Measurements from ENCODE around the gene SLCO4A1. TPM values are rescaled to one million over a fixed set of nuclear protein-coding genes. Genes with fewer than 3 reads are reported as not detected.
A peak's percentile ranks its signal among the peaks of the same experiment; 100 is the strongest.

SLCO4A1 gene
- total and polyA plus RNA-seq, 12 donors: 0.39 to 27.0 (median 4.9) TPM

- Histone ChIP-seq H3K4me3 (peak overlapping the region in 1 of 4 donors; percentile 59), H3K36me3 (replicated peaks in 1 of 2) (no peaks in the 10 kb centered on the region), H3K9me3 (replicated peaks in 1 of 3) (no peaks in the 10 kb centered on the region), H3K27me3 (peaks cover 5% of the 10 kb centered on the region), H3K27ac (peak overlapping the region in 1 of 5 donors; percentile 83), H3K4me1 (replicated peaks in 1 of 2) (peaks cover 16 to 40% of the 10 kb centered on the region in 2 donors)
- 84 to 94% (median 92%) methylated on average over 13 to 23 of the region's 23 CpGs for WGBS, 4 donors
- TF ChIP-seq CTCF (IDR thresholded peaks at IDR 0.05): no peak
- TF ChIP-seq POLR2A (IDR thresholded peaks at IDR 0.05): no peak
- intact Hi-C loops (cut with DNase I): no loop called here
- DNase-seq: no peak
Measured at GRCh38 chr20:62644044-62644795, 1.9 kb downstream of the SLCO4A1 start.

- 75 to 92% (median 83%) methylated on average over 4 to 12 of the region's 12 CpGs for WGBS, 4 donors
- no peak overlapping the region for H3K4me3 ChIP-seq
- no peak overlapping the region for H3K27ac ChIP-seq
- peaks cover 5% of the 10 kb centered on the region for H3K27me3 ChIP-seq
- TF ChIP-seq POLR2A (IDR thresholded peaks at IDR 0.05) (no peak), CTCF (IDR thresholded peaks at IDR 0.05) (no peak)
- no peaks in the 10 kb centered on the region for H3K36me3 ChIP-seq (replicated peaks in 1 of 2)
- no peak for DNase-seq
- H3K9me3 ChIP-seq (replicated peaks in 1 of 3): no peaks in the 10 kb centered on the region
- peaks cover 16 to 40% of the 10 kb centered on the region in 2 donors for H3K4me1 ChIP-seq (replicated peaks in 1 of 2)
- intact Hi-C loops (cut with DNase I): no loop called here
Measured at GRCh38 chr20:62644802-62645496, 2.6 kb downstream of the SLCO4A1 start.

GRCh38 chr20:62645613-62646012, 3.3 kb downstream of the SLCO4A1 start:
- TF ChIP-seq CTCF (IDR thresholded peaks at IDR 0.05) (no peak), POLR2A (IDR thresholded peaks at IDR 0.05) (no peak)
- intact Hi-C loops (cut with DNase I): no loop called here
- peaks cover 5% of the 10 kb centered on the region for H3K27me3 ChIP-seq
- 91 to 95% (median 93%) methylated on average over 10 to 15 of the region's 15 CpGs for WGBS, 4 donors
- no peaks in the 10 kb centered on the region for H3K36me3 ChIP-seq (replicated peaks in 1 of 2)
- no peak overlapping the region for H3K4me3 ChIP-seq
- no peak for DNase-seq
- no peaks in the 10 kb centered on the region for H3K9me3 ChIP-seq (replicated peaks in 1 of 3)
- H3K27ac ChIP-seq: no peak overlapping the region
- peaks cover 16 to 40% of the 10 kb centered on the region in 2 donors for H3K4me1 ChIP-seq (replicated peaks in 1 of 2)

- H3K4me1 ChIP-seq (replicated peaks in 1 of 2): peaks cover 18 to 42% of the 10 kb centered on the region in 2 donors
Measured at GRCh38 chr20:62646851-62647520, 4.7 kb downstream of the SLCO4A1 start.

More at GRCh38 chr20:62646851-62647520, 4.7 kb downstream of the SLCO4A1 start:
- H3K9me3 ChIP-seq (replicated peaks in 1 of 3): no peaks in the 10 kb centered on the region
- WGBS, 4 donors: 82 to 92% (median 89%) methylated on average over 9 to 12 of the region's 12 CpGs
- DNase-seq: no peak
- H3K4me3 ChIP-seq: no peak overlapping the region
- no peak for TF ChIP-seq CTCF (IDR thresholded peaks at IDR 0.05)
- no peak for TF ChIP-seq POLR2A (IDR thresholded peaks at IDR 0.05)
- H3K27ac ChIP-seq: peak overlapping the region in 3 of 5 donors; percentile 14 to 91 (median 73)
- peaks cover 5% of the 10 kb centered on the region for H3K27me3 ChIP-seq
- no peaks in the 10 kb centered on the region for H3K36me3 ChIP-seq (replicated peaks in 1 of 2)
- intact Hi-C loops (cut with DNase I): no loop called here

Measured in adrenal gland (tissue), 12 donors.